ENCODE data around the gene FOXO1.

- TF ChIP-seq CTCF (IDR thresholded peaks at IDR 0.05) (no peak), POLR2A (IDR thresholded peaks at IDR 0.05) (no peak), EP300 (IDR thresholded peaks at IDR 0.05) (peak in 1 of 4 donors; percentile 9)
These were observed 53.1 kb downstream of the FOXO1 start for GRCh38 chr13:40613192-40613818.

Data from sigmoid colon (tissue), 4 donors.